K562 (cell line): Measurements from ENCODE around the gene RAB6B. TPM values are rescaled to one million over a fixed set of nuclear protein-coding genes. Genes with fewer than 3 reads are reported as not detected.

ENCODE experiments used
- ATAC-seq: fragments of 200-7000 bp; cut with Tn5 transposase; 3 replicates; pipeline ENCODE4 v1.9.1; 2020; ENCODE audit warnings: moderate library complexity
- BruUV-seq: library from RNA; stranded (reverse); fragments of 400-500 nt; replicated peaks from 2 replicates; lab custom pipeline; 2021; lab: Mats Ljungman, UMichigan
- CTCF ChIA-PET: fragments of 300-600 bp; formaldehyde crosslinking; extraction: SDS; loops from one replicate; lab custom pipeline; 2021; ENCODE audit warnings: low intra/inter-chr PET ratio; lab: Yijun Ruan, JAX
- POLR2A ChIA-PET: fragments of 300-600, 350-650 bp; sonication (Branson Sonifier 250); formaldehyde crosslinking; extraction: SDS; loops from one replicate; lab custom pipeline; 2021; ENCODE audit warnings: antibody characterized with exemption, inconsistent platforms; lab: Yijun Ruan, JAX
- DNase-seq, 4 experiments: peaks; one replicate each; pipeline versions ENCODE4 v3.0.0 to v3.0.0-alpha.2; 2011 to 2018; ENCODE audit warnings: low spot score in 3 of 4, mixed read lengths in 3 of 4; ENCODE audit errors: extremely low read depth in 1 of 4
- FAIRE-seq: peaks from 2 replicates; lab custom pipeline; 2011; peaks lifted over from hg19 to GRCh38; lab: Jason Lieb, UNC
- H2AFZ ChIP-seq: 2 replicates; pipeline ENCODE4 v1.6.0; 2011; ENCODE audit warnings: low read depth, low read length, control low read depth, inconsistent platforms
- H3K27ac ChIP-seq: fragments of 200-600 bp; 3 replicates; pipeline ENCODE4 v1.8.0; 2011; ENCODE audit warnings: low read depth, mild to moderate bottlenecking, control low read depth, inconsistent platforms, low read length, moderate library complexity, mixed read lengths; ENCODE audit errors: extremely low read depth
- H3K27me3 ChIP-seq, 2 experiments: fragments of 300-600 bp in 1 of 2; 2 replicates in 1 of 2; 3 replicates in 1 of 2; pipeline versions ENCODE4 v1.6.0 to v1.8.0; 2011; ENCODE audit warnings: inconsistent platforms in 2 of 2, low read length in 2 of 2, mild to moderate bottlenecking in 1 of 2, mixed read lengths in 1 of 2, moderate library complexity in 1 of 2; ENCODE audit not compliant: control insufficient read depth in 2 of 2, insufficient read depth in 2 of 2
- H3K36me3 ChIP-seq: fragments of 300-600 bp; 3 replicates; pipeline ENCODE4 v1.8.0; 2011; ENCODE audit warnings: mild to moderate bottlenecking, low read length, inconsistent platforms; ENCODE audit not compliant: control insufficient read depth, insufficient read depth
- H3K4me1 ChIP-seq, 2 experiments: fragments of 200-600 bp in 1 of 2; replicated peaks in 1 of 2; 2 replicates in 1 of 2; 3 replicates in 1 of 2; pipeline versions ENCODE4 v1.5.1 to v1.8.0; 2011; ENCODE audit warnings: inconsistent platforms in 2 of 2, low read length in 2 of 2, mild to moderate bottlenecking in 1 of 2, mixed read lengths in 1 of 2, moderate library complexity in 1 of 2; ENCODE audit not compliant: control insufficient read depth in 2 of 2, insufficient read depth in 2 of 2
- H3K4me2 ChIP-seq: 2 replicates; pipeline ENCODE4 v1.6.1; 2011; ENCODE audit warnings: low read length, control low read depth, inconsistent platforms, mixed read lengths; ENCODE audit not compliant: insufficient read depth
- H3K4me3 ChIP-seq: fragments of 200-600 bp; sonication (generic), shearing (Covaris generic); 2 replicates; pipeline ENCODE4 v1.5.1; 2016; ENCODE audit warnings: control low read depth, inconsistent platforms
- H3K79me2 ChIP-seq: fragments of 200-600 bp; 3 replicates; pipeline ENCODE4 v1.8.0; 2011; ENCODE audit warnings: low read length, inconsistent platforms; ENCODE audit not compliant: control insufficient read depth, insufficient read depth
- H3K9ac ChIP-seq, 2 experiments: 2 replicates each; pipeline versions ENCODE4 v1.6.0 to v1.6.1; 2011; ENCODE audit warnings: low read depth in 2 of 2, low read length in 2 of 2, control low read depth in 1 of 2, inconsistent platforms in 1 of 2, mild to moderate bottlenecking in 1 of 2, mixed read lengths in 1 of 2; ENCODE audit not compliant: insufficient read depth in 1 of 2
- H3K9me1 ChIP-seq: one replicate; pipeline ENCODE4 v1.6.0; 2011; ENCODE audit warnings: inconsistent platforms, mild to moderate bottlenecking, low read length, moderate library complexity; ENCODE audit not compliant: control insufficient read depth, insufficient read depth
- H3K9me3 ChIP-seq: replicated peaks from 2 replicates; pipeline ENCODE4 v1.5.1; 2011; ENCODE audit warnings: low read depth, low read length, inconsistent platforms; ENCODE audit not compliant: control insufficient read depth, insufficient read depth
- H4K20me1 ChIP-seq: replicated peaks from 2 replicates; pipeline ENCODE4 v1.6.1; 2011; ENCODE audit warnings: low read length, inconsistent platforms, mixed read lengths; ENCODE audit not compliant: control insufficient read depth, insufficient read depth
- CREM ChIP-seq: IDR thresholded peaks from 2 replicates; pipeline ENCODE4 v1.6.1; 2014; ENCODE audit warnings: antibody characterized with exemption, low read depth
- E2F8 ChIP-seq: fragments of 450-650 bp; IDR thresholded peaks from 2 replicates; pipeline ENCODE4 v1.7.1; 2018; ENCODE audit warnings: mild to moderate bottlenecking, low read depth; ENCODE audit not compliant: partially characterized antibody
- KLF16 ChIP-seq: IDR thresholded peaks from 2 replicates; pipeline ENCODE4 v1.6.1; 2016; ENCODE audit warnings: antibody characterized with exemption
- MCM5 ChIP-seq: fragments of 450-650 bp; IDR thresholded peaks from 2 replicates; pipeline ENCODE4 v1.6.1; 2016; ENCODE audit warnings: low read depth
- MCM7 ChIP-seq, 2 experiments: fragments of 450-650 bp; IDR thresholded peaks; 2 replicates each; pipeline ENCODE4 v1.6.1; 2016 to 2018
- RCOR1 ChIP-seq, 2 experiments: IDR thresholded peaks; 2 replicates each; pipeline ENCODE4 v1.6.1; 2012; ENCODE audit warnings: low read depth in 2 of 2, low read length in 2 of 2, borderline replicate concordance in 1 of 2, improper control_type of control experiment in 1 of 2
- ZBTB9 ChIP-seq: fragments of 450-650 bp; formaldehyde crosslinking; IDR thresholded peaks from 2 replicates; pipeline ENCODE4 v1.4.0; 2020; ENCODE audit warnings: mild to moderate bottlenecking, moderate library complexity
- ZNF232 ChIP-seq: sonication (generic); formaldehyde crosslinking; IDR thresholded peaks from 2 replicates; pipeline ENCODE4 v1.8.0; 2022; ENCODE audit warnings: mild to moderate bottlenecking, missing genetic modification reagents
- ZNF3 ChIP-seq: fragments of 250-450 bp; sonication (Bioruptor Pico); IDR thresholded peaks from 2 replicates; pipeline ENCODE4 v1.5.0; 2021; ENCODE audit warnings: mild to moderate bottlenecking, moderate library complexity
- ZNF699 ChIP-seq: fragments of 250-450 bp; sonication (Bioruptor Pico); IDR thresholded peaks from 2 replicates; pipeline ENCODE4 v1.8.0; 2021; ENCODE audit warnings: mild to moderate bottlenecking, moderate library complexity; ENCODE audit not compliant: insufficient replicate concordance
- WGBS: fragments of 100-300 bp; shearing (Covaris generic); methylation state at CpG from one replicate; pipeline ENCODE4 v1.1.6; 2016; ENCODE audit warnings: low coverage, mixed read lengths; ENCODE audit not compliant: insufficient coverage; ENCODE audit errors: missing lambda C conversion rate; 5-methylcytosine and 5-hydroxymethylcytosine counted together
- in situ Hi-C: fragments of 300-500 bp; cut with MboI; formaldehyde crosslinking; loops from 4 replicates; pipeline ENCODE4 v1.15.0; 2018; ENCODE audit warnings: inconsistent platforms, mixed read lengths
- intact Hi-C: fragments of 100-400 bp; cut with micrococcal nuclease; formaldehyde crosslinking; loops from 2 replicates; pipeline ENCODE4 v1.14.2; 2022
- polyA plus RNA-seq, 8 experiments: library from polyadenylated mRNA; depleted of rRNA in 4 of 8; stranded (reverse) in 5 of 8; unstranded in 3 of 8; fragments of >200 nt; fragmentation: Nextera tagmentation in 2 of 8; fragmentation: Illumina TruSeq in 1 of 8; extraction: Ambion mirVana in 2 of 8; extraction: Trizol in 1 of 8; gene quantifications; 2 replicates each; pipeline versions ENCODE4 v1.2.1 to v1.2.3, GENCODE V29; 2011 to 2014; ENCODE audit warnings: inconsistent platforms in 1 of 8, missing spikeins in 1 of 8
- total RNA-seq, 7 experiments: library from RNA; depleted of rRNA in 6 of 7; stranded (reverse); fragments of >200 nt in 6 of 7; fragmentation: Illumina TruSeq in 2 of 7; extraction: Trizol in 2 of 7; gene quantifications; 2 replicates each; pipeline versions ENCODE4 v1.2.1 to v1.2.3, GENCODE V29; 2011 to 2021; ENCODE audit warnings: low replicate concordance in 1 of 7
- TF ChIP-seq, protein P1 (sequence below): fragments of 450-650 bp; formaldehyde crosslinking; IDR thresholded peaks from 2 replicates; pipeline ENCODE4 v1.4.0; 2022; ENCODE audit warnings: missing genetic modification characterization
- TF ChIP-seq, protein P2 (sequence below): fragments of 450-650 bp; IDR thresholded peaks from 2 replicates; pipeline ENCODE4 v1.7.0; 2016; ENCODE audit warnings: borderline replicate concordance

Gene RAB6B
- total and polyA plus RNA-seq, 9 of the 15 experiments (the other 6 are each of a cell fraction or from before 2014, with no cell fraction given): 0.60 to 18.1 (median 1.5) TPM

DNA sequence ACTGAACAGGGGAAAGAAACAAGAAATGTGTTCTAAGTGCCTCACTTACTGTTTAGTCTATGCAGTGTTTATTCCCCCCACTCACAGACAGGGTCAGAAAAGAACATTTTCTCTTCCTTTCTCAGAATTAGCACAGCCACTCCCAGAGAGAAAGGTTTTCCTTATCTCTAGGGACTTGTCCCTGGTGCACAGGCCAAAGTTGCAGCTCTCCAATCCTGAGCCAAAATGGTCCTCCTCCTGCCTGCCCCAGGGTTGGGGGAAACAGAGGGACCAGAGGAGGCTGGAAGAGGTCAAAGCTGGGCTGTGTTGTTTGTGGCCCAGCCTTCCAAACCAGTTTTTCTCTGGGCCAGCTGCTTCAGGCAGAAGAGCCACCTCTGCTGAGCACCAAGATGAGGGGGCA lies 12.0 kb downstream of the RAB6B start (continued):
- TF ChIP-seq ZNF699 (CRISPR knock-in tag) (no peak), ZBTB9 (no peak), ZNF232 (no peak), MCM5 (no peak)
- TF ChIP-seq, protein P1, sequence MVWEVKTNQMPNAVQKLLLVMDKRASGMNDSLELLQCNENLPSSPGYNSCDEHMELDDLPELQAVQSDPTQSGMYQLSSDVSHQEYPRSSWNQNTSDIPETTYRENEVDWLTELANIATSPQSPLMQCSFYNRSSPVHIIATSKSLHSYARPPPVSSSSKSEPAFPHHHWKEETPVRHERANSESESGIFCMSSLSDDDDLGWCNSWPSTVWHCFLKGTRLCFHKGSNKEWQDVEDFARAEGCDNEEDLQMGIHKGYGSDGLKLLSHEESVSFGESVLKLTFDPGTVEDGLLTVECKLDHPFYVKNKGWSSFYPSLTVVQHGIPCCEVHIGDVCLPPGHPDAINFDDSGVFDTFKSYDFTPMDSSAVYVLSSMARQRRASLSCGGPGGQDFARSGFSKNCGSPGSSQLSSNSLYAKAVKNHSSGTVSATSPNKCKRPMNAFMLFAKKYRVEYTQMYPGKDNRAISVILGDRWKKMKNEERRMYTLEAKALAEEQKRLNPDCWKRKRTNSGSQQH (CRISPR knock-in tag): no peak

DNA sequence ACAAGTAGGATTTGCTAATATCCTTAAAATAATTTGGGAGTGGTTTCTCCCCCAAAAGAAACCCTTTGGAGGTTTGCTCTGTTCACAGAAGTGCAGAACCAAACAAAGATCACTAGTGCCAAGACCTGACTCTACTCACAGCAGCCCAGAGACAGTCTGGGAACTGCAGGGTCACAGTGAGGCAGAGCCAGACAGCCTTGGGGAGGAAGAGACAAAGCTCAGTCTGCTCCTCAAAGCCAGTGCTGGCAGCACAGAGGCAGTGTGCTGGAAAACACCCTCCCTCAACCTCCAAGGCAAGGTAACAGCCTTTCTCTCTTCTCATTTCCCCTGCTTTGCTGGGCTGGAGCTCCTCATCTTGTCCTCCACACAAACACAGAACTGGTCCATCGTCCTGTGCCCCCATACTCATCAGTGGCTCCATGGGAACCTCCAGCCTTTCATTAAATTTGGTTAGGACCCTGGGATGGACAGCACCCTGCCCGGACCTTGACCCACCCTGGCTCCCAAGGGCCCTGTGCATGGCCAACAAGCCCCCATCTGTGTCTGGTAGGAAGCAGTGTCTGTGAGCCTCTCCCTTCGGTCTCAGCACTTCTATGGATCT lies 12.6 kb downstream of the RAB6B start:
- no TSS peak for BruUV-seq
- no peaks in the 10 kb centered on the region; the same call in 2 of the 3 replicates for H3K79me2 ChIP-seq
- WGBS: 5% methylated on average over 2 of the region's 3 CpGs
- ChIA-PET POLR2A (interaction anchor here (0.6 kb wide), 2 partner anchors 18 to 333 kb away, joined by 3 to 7 read pairs; no protein-coding TSS in a partner anchor), CTCF (no interaction called here)
- H3K9ac ChIP-seq: peak overlapping the region in 1 of 2 experiments; percentile 70; a peak in 1 of 4 replicates
- no peak overlapping the region; the same call in 2 of the 3 replicates for H3K27ac ChIP-seq
- peak; percentile 34; the same call in 2 of the 3 replicates for ATAC-seq
- in situ Hi-C loops (no loop called here), intact Hi-C loops (no loop called here)
- no peak for DNase-seq
- no peaks in the 10 kb centered on the region for H3K27me3 ChIP-seq
- no peak overlapping the region for H3K4me3 ChIP-seq
- H3K36me3 ChIP-seq: no peaks in the 10 kb centered on the region
- H3K9me1 ChIP-seq: no peaks in the 10 kb centered on the region
- FAIRE-seq: no peak
- peaks cover 3 to 11% of the 10 kb centered on the region in 2 experiments; a peak in 3 of 5 replicates for H3K4me1 ChIP-seq
- H3K9me3 ChIP-seq: peaks cover 3% of the 10 kb centered on the region; the same call in 1 of the 2 replicates
- H2AFZ ChIP-seq: no peak overlapping the region
- H3K4me2 ChIP-seq: peak overlapping the region; percentile 32; the same call in 1 of the 2 replicates
- peaks cover 3% of the 10 kb centered on the region; the same call in 1 of the 2 replicates for H4K20me1 ChIP-seq
- TF ChIP-seq E2F8 (no peak), MCM7 (IDR thresholded peaks at IDR 0.05) (no peak), RCOR1 (IDR thresholded peaks at IDR 0.05; ENCODE audit: borderline replicate concordance in 1 of 2, low read depth in 2 of 2, low read length in 2 of 2) (no peak), CREM (no peak), ZNF3 (CRISPR knock-in tag) (no peak), KLF16 (no peak)
- TF ChIP-seq, protein P2, sequence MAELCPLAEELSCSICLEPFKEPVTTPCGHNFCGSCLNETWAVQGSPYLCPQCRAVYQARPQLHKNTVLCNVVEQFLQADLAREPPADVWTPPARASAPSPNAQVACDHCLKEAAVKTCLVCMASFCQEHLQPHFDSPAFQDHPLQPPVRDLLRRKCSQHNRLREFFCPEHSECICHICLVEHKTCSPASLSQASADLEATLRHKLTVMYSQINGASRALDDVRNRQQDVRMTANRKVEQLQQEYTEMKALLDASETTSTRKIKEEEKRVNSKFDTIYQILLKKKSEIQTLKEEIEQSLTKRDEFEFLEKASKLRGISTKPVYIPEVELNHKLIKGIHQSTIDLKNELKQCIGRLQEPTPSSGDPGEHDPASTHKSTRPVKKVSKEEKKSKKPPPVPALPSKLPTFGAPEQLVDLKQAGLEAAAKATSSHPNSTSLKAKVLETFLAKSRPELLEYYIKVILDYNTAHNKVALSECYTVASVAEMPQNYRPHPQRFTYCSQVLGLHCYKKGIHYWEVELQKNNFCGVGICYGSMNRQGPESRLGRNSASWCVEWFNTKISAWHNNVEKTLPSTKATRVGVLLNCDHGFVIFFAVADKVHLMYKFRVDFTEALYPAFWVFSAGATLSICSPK: no peak
